SKM-1 treated with dmso at 0.1 percent for 144 hours (cell line): Measurements from ENCODE around the gene NDUFV2.
A peak's percentile ranks its signal among the peaks of the same experiment; 100 is the strongest.
"Not testable (repeated sequence)": the region's sequence is repeated elsewhere in the genome, so short reads cannot be mapped to it uniquely, and the experiment has no call there.

Experiments used
- DNase-seq: peaks from one replicate; lab custom pipeline; 2025; ENCODE audit not compliant: unreplicated experiment; lab: John Stamatoyannopoulos, UW

Gene NDUFV2

DNA sequence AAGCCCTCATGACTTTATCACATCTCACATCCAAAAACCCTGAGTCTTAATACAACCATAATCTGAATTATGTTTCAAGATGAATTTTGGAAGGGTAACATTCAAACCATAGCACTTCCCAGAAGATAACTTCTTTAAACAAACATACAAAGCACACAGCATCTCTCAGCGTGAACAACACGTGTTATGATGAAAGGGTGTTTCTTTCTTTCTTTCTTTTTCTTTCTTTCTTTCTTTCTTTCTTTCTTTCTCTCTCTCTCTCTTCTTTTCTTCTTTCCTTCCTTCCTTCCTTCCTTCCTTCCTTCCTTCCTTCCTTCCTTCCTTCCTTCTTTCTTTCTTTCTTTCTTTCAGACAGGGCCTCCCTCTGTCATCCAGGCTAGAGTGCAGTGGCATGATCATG is 13.8 kb upstream of the NDUFV2 start:
- not testable (repeated sequence) for DNase-seq

GRCh38 chr18:9090578-9090977 is 11.9 kb upstream of the NDUFV2 start:
- DNase-seq = no peak

- no peak for DNase-seq
Observed at GRCh38 chr18:9091066-9091476, 11.4 kb upstream of the NDUFV2 start.

GRCh38 chr18:9092665-9093064 is 9.8 kb upstream of the NDUFV2 start:
- no peak for DNase-seq

DNA sequence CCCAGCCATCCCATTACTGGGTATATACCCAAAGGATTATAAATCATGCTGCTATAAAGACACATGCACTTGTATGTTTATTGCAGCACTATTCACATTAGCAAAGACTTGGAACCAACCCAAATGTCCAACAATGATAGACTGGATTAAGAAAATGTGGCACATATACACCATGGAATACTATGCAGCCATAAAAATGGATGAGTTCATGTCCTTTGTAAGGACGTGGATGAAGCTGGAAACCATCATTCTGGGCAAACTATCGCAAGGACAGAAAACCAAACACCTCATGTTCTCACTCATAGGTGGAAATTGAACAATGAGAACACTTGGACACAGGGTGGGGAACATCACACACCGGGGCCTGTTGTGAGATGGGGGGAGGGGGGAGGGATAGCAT is 9.4 kb upstream of the NDUFV2 start:
- DNase-seq = not testable (repeated sequence)

- no peak for DNase-seq
Observed at GRCh38 chr18:9094307-9095226, 7.9 kb upstream of the NDUFV2 start.

DNA sequence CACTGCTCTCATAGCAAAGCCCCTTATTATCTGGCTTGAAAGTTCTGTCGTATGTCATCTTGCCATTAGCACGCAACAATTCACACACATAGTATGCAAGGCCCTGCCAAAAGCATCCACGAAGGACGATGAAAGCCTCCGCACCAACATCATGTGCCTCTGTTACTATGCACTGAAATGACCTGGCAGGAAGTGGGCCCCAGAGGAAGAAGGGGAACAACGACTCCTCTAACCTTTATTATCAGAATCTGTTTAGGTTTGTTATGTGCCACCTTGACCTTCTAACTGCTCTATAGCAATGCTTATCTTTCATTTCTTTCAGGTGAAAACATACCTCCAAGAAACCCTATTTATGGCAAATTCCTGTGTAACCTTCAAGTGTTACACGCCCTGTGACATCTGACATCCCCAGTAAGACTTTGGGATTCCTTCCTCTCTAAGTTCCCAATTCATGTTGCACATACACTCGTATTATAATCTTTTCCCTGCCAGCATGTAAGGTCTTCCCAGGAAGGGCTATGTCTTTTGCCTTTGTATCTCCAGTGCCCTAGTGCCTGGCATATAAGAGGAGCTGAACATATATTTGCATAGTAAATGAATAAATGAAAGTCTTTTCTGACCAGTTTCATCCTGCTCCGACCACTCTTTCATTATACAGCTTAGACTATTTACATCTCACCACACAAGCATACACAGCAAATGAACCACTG is 7.0 kb upstream of the NDUFV2 start:
- no peak for DNase-seq

DNA sequence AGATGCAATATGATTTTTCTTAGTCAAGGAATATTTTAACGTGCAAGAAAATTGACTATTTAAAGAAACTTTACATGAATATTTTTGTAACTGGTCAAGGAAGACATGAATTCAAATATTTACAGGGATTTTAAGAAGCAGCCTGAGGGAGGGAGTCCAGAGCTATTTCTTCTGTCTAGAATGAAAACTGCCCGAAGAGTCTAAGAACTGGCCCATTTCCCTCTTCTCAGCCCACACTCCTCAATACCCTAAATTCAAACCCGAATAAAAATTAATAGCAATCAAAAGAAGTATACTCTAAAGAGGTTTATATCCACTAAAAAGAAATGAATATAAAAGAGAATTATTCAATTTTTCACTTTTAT is 6.5 kb upstream of the NDUFV2 start:
- DNase-seq = no peak

DNA sequence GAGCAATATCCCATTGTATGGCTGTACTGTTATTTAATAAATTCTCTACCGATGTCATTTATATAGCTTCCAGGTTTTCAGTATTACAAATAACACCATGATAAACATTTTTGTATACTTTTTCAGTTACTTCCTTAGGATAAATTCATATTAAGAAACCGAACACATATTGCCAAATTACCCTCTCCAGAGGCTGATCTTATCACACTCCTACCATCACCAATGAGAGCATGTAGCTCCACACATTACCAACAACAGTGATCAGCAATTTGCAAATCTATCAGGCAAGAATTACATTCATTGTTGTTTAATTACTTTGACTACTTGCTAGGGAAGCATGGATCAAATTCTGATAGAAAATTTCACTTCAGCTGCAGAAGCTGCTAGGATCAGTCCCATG is 5.8 kb upstream of the NDUFV2 start:
- no peak for DNase-seq

GRCh38 chr18:9097349-9097748 is 5.2 kb upstream of the NDUFV2 start:
- DNase-seq = no peak

- DNase-seq = no peak
Observed at GRCh38 chr18:9100796-9101195, 1.7 kb upstream of the NDUFV2 start.

DNA sequence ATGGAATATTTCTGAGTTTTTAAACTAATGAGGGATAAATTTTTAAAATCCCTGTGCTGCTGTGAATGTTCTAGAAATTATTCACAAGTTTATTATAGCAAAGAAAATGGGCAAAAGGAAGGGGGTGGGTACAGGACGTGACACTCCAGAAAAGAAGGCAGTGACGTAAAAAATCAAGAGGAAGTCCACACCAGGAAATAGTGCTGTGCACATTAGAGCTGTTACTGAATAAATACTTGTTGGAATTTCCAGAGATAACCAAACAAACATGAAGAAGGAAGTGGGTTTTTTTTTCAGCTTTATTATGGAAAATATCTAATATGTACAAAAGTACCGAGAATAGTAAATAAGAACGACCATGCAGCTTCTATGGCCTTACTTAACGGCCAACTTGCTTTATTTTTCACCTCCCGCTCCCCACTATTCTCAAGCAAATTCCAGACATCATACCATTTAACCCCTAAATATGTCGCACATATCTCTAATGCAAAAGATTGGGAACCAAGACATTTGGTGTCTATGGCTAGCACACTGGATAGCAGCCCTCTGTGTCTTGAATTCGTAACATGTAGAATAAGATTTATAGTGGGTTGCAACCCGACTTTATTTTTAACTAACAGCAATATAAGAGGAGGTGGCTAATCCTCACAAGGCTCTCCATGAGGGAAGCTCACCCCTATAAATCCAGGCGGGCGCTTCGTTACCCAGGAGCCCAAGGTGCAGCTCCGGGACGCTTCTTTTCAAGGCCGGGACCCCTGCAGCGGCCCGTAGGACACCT is 580 bp upstream of the NDUFV2 start:
- peak; percentile 44 for DNase-seq

- DNase-seq = no peak
Observed at GRCh38 chr18:9103376-9103873, 926 bp downstream of the NDUFV2 start.

DNA sequence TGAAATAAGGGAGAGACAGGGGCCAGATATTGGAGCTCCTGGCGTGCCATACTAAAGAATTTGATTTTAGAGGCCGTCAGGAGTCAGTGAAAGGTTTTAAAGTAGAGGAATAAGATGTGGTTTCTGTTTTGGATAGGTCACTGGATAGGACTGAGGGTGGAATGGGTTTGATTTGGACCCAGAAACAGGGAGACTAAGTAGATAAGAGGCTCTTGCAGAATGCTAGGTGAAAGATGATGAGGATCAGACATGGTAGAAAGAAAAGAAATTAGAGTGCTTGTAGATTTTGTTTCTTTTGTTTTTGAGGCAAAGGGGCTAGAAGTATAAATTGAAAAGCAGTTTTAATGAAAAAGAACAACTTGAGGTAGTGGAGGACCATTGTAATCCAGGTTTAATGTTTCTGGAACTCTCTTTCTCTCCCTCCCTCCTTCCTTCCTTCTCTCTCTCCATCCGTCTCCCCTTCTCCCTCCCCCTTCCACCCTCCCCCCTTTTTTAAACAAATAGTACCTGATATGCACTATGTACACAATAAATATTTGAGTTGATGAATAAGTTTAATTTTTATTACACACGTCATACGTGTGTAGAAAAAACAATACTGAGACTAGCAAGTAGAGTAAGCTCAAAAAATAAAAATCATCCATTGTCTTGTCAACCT is 1.9 kb downstream of the NDUFV2 start:
- DNase-seq = no peak

GRCh38 chr18:9105420-9105819 is 2.9 kb downstream of the NDUFV2 start:
- no peak for DNase-seq

DNA sequence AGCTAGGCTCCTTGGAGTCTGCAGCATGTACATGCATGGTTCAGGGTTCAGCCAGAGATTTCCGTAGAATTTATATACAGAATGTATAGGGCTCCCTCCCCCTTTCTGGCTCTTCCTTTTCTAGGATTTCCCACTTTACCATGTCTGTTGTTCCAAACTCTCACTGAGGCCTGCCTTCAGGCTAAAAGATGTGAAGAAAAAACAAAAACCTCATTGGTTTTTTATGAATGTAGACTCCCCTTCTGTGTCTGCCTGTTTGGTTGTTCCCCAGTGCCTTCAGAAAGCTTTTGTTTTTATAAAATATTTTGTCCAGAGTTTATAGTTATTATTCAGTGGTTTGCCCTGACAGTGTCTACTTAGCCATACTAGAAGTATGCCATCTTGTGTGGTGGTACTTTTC is 3.6 kb downstream of the NDUFV2 start:
- no peak for DNase-seq

DNA sequence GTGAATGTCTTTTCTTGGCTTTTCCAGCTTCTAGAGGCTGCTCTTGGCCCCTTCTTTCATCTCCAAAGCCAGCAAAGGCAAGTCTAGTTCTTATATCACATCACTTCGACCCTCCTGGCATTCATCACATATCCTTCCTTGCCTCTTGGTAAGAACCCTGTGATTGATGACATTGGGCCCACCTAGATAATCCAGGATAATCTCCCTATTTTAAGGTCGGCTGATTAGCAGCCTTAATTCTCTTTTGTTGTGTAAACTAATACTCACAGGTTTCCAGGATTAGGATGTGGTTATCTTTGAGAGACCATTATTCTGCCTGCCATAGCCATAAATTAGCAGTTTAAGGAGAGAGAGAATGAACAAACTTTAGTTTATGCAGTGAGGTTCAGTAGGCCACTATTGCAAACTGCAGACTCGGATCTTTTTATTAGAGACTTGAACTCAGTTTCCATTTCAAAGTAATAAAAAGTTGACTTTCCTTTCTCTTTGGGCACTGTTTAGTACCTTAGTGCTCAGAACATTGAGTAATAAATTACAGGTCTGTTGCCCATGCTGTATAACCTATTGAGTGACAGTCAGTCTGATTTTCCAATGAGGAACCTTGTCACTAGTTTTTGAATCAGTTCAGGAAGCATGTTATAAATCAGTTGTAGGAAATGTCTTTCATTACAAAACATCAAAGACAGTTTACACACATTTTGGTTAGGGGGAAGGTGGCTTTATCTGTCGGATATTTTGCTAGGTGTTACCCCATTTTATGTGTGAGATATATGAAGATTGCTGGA is 4.5 kb downstream of the NDUFV2 start:
- DNase-seq = no peak

GRCh38 chr18:9108911-9109310 is 6.4 kb downstream of the NDUFV2 start:
- no peak for DNase-seq

GRCh38 chr18:9109523-9109922 is 7.0 kb downstream of the NDUFV2 start:
- no peak for DNase-seq

- no peak for DNase-seq
Observed at GRCh38 chr18:9113468-9114149, 11.1 kb downstream of the NDUFV2 start.
